ENCODE results near the gene INKA2. TPM values are rescaled to one million over a fixed set of nuclear protein-coding genes. Genes with fewer than 3 reads are reported as not detected.

INKA2 gene
- total and polyA plus RNA-seq, 4 donors, result 0.26 to 0.67 (median 0.52) TPM

- H3K4me3 ChIP-seq (ENCODE audit: low read depth in 1 of 3, low read length in 3 of 3), result no peak overlapping the region
- peaks cover 2 to 8% (median 5%) of the 10 kb centered on the region in 4 donors for H3K4me1 ChIP-seq (ENCODE audit: control insufficient read depth in 4 of 4, insufficient read depth in 4 of 4, low read length in 3 of 4)
- H3K9me3 ChIP-seq (ENCODE audit: control insufficient read depth in 4 of 4, low read length in 3 of 4), result no peaks in the 10 kb centered on the region
- H3K36me3 ChIP-seq (ENCODE audit: control insufficient read depth in 4 of 4, insufficient read depth in 3 of 4, low read depth in 1 of 4, low read length in 3 of 4), result peaks cover 5 to 26% (median 18%) of the 10 kb centered on the region in 4 donors
- DNase-seq (ENCODE audit: low spot score), result no peak
- no peak overlapping the region for H3K9ac ChIP-seq (ENCODE audit: low read depth in 1 of 2, low read length in 2 of 2)
- WGBS, result 84% methylated on average over 3 of the region's 3 CpGs
- TF ChIP-seq CTCF (IDR thresholded peaks at IDR 0.05; ENCODE audit: low read depth, low read length, missing input control), result no peak
- TF ChIP-seq ATF3 (IDR thresholded peaks at IDR 0.05), result no peak
- no peak for TF ChIP-seq JUND (IDR thresholded peaks at IDR 0.05)
- no peak for TF ChIP-seq SP1 (IDR thresholded peaks at IDR 0.05)
- TF ChIP-seq HNF4A (conservative IDR thresholded peaks at IDR 0.05), result no peak
- TF ChIP-seq EGR1 (IDR thresholded peaks at IDR 0.05; ENCODE audit: low read depth in 2 of 2), result no peak
- no peaks in the 10 kb centered on the region for H3K27me3 ChIP-seq (ENCODE audit: control insufficient read depth in 4 of 4, insufficient read depth in 4 of 4, low read length in 3 of 4)
- H3K27ac ChIP-seq (ENCODE audit: low read depth in 1 of 2, low read length in 2 of 2), result no peak overlapping the region
Measured at GRCh38 chr1:111705841-111706240, 33.4 kb downstream of the INKA2 start.

- H3K36me3 ChIP-seq (ENCODE audit: control insufficient read depth in 4 of 4, insufficient read depth in 3 of 4, low read depth in 1 of 4, low read length in 3 of 4), result peaks cover 5 to 36% (median 24%) of the 10 kb centered on the region in 4 donors
Measured at GRCh38 chr1:111704776-111705175, 34.4 kb downstream of the INKA2 start.

More at GRCh38 chr1:111704776-111705175, 34.4 kb downstream of the INKA2 start:
- H3K9ac ChIP-seq (ENCODE audit: low read depth in 1 of 2, low read length in 2 of 2), result no peak overlapping the region
- no peaks in the 10 kb centered on the region for H3K27me3 ChIP-seq (ENCODE audit: control insufficient read depth in 4 of 4, insufficient read depth in 4 of 4, low read length in 3 of 4)
- no peaks in the 10 kb centered on the region for H3K9me3 ChIP-seq (ENCODE audit: control insufficient read depth in 4 of 4, low read length in 3 of 4)
- H3K4me3 ChIP-seq (ENCODE audit: low read depth in 1 of 3, low read length in 3 of 3), result no peak overlapping the region
- no peak for DNase-seq (ENCODE audit: low spot score)
- peak overlapping the region in 1 of 2 donors; percentile 7 for H3K27ac ChIP-seq (ENCODE audit: low read depth in 1 of 2, low read length in 2 of 2)
- TF ChIP-seq GABPA (IDR thresholded peaks at IDR 0.05 in 1 of 2, conservative IDR thresholded peaks at IDR 0.05 in 1 of 2) (no peak), TAF1 (conservative IDR thresholded peaks at IDR 0.05) (no peak), JUND (IDR thresholded peaks at IDR 0.05) (no peak), MAX (IDR thresholded peaks at IDR 0.05) (no peak), RXRA (IDR thresholded peaks at IDR 0.05) (no peak), FOXA2 (IDR thresholded peaks at IDR 0.05) (no peak), CTCF (IDR thresholded peaks at IDR 0.05; ENCODE audit: low read depth, low read length, missing input control) (no peak), HNF4A (conservative IDR thresholded peaks at IDR 0.05) (no peak), ZBTB33 (IDR thresholded peaks at IDR 0.05) (no peak), EGR1 (IDR thresholded peaks at IDR 0.05; ENCODE audit: low read depth in 2 of 2) (no peak), RAD21 (IDR thresholded peaks at IDR 0.05) (no peak), NR2F2 (IDR thresholded peaks at IDR 0.05) (no peak), YY1 (IDR thresholded peaks at IDR 0.05) (no peak), REST (IDR thresholded peaks at IDR 0.05) (no peak), ATF3 (IDR thresholded peaks at IDR 0.05) (no peak), HNF4G (IDR thresholded peaks at IDR 0.05) (no peak), FOXA1 (IDR thresholded peaks at IDR 0.05) (no peak), SP1 (IDR thresholded peaks at IDR 0.05) (no peak)
- H3K4me1 ChIP-seq (ENCODE audit: control insufficient read depth in 4 of 4, insufficient read depth in 4 of 4, low read length in 3 of 4), result peaks cover 2 to 8% (median 5%) of the 10 kb centered on the region in 4 donors
